Small intestine (tissue), 7 donors: ENCODE data around the gene ADD2. TPM values are rescaled to one million over a fixed set of nuclear protein-coding genes. Genes with fewer than 3 reads are reported as not detected.

ENCODE experiments used
- DNase-seq, 2 donors: peaks; one replicate each; pipeline versions ENCODE4 v3.0.0 to v3.0.0-alpha.2; 2013
- FAIRE-seq: peaks from 2 replicates; lab custom pipeline; 2012; peaks lifted over from hg19 to GRCh38; lab: Jason Lieb, UNC
- H3K27ac ChIP-seq, 3 donors: one replicate each; pipeline ENCODE4 v1.5.1; 2013; ENCODE audit warnings: low read length in 2 of 3, mild to moderate bottlenecking in 2 of 3, control low read depth in 1 of 3, inconsistent platforms in 1 of 3, low read depth in 1 of 3, moderate library complexity in 1 of 3
- H3K27me3 ChIP-seq, 3 donors: one replicate each; pipeline ENCODE4 v1.6.1; 2013; ENCODE audit warnings: low read length in 3 of 3, inconsistent platforms in 1 of 3; ENCODE audit not compliant: control insufficient read depth in 3 of 3, insufficient read depth in 3 of 3
- H3K36me3 ChIP-seq, 3 donors: one replicate each; pipeline ENCODE4 v1.6.1; 2013; ENCODE audit warnings: low read length in 3 of 3, inconsistent platforms in 1 of 3, low read depth in 1 of 3, mild to moderate bottlenecking in 1 of 3, moderate library complexity in 1 of 3; ENCODE audit not compliant: control insufficient read depth in 3 of 3, insufficient read depth in 2 of 3
- H3K4me1 ChIP-seq, 3 donors: one replicate each; pipeline ENCODE4 v1.6.1; 2013; ENCODE audit warnings: low read length in 2 of 3, inconsistent platforms in 1 of 3, low read depth in 1 of 3, mild to moderate bottlenecking in 1 of 3, moderate library complexity in 1 of 3; ENCODE audit not compliant: control insufficient read depth in 3 of 3, insufficient read depth in 2 of 3
- H3K4me3 ChIP-seq, 3 donors: one replicate each; pipeline ENCODE4 v1.5.1; 2013; ENCODE audit warnings: low read length in 3 of 3, control low read depth in 1 of 3, inconsistent platforms in 1 of 3, low read depth in 1 of 3, mild to moderate bottlenecking in 1 of 3, moderate library complexity in 1 of 3
- H3K9me3 ChIP-seq, 2 donors: one replicate each; pipeline ENCODE4 v1.6.1; 2013; ENCODE audit warnings: low read depth in 1 of 2, low read length in 1 of 2; ENCODE audit not compliant: control insufficient read depth in 2 of 2, insufficient read depth in 1 of 2
- whole genome bisulfite sequencing, 3 donors: extraction: QIAGEN DNeasy Blood & Tissue Kit; methylation state at CpG; one replicate each; pipeline ENCODE4 v1.1.7; 2013; 5-methylcytosine and 5-hydroxymethylcytosine counted together
- polyA plus RNA-seq, 4 donors: library from polyadenylated mRNA; stranded (reverse) in 3 of 4; unstranded in 1 of 4; fragments of 200-250 nt in 3 of 4; fragments of 120-200 nt in 1 of 4; gene quantifications; one replicate each; pipeline versions ENCODE4 v1.2.1 to v1.2.3, GENCODE V29; 2013
- donor health status: healthy with polysubstance abuse.
- donor health status: control.
- donor health status: control.
- donor health status: Bipolar disorder and iron deficiency.
- donor health status: healthy.

Gene ADD2
- polyA plus RNA-seq, 4 donors = under 0.01 to 1.7 (median 0.25) TPM; not detected in 1

GRCh38 chr2:70793450-70793849, 25.4 kb upstream of the ADD2 start:
- no peak overlapping the region for H3K4me3 ChIP-seq
- FAIRE-seq (no peak), DNase-seq (no peak)
- WGBS, 3 donors = 70 to 86% (median 71%) methylated on average over 2 of the region's 2 CpGs
- H3K4me1 ChIP-seq = no peaks in the 10 kb centered on the region
- no peaks in the 10 kb centered on the region for H3K9me3 ChIP-seq
- no peaks in the 10 kb centered on the region for H3K36me3 ChIP-seq
- no peak overlapping the region for H3K27ac ChIP-seq
- peaks cover 8 to 47% (median 20%) of the 10 kb centered on the region in 3 donors for H3K27me3 ChIP-seq

- H3K27me3 ChIP-seq = peaks cover 8 to 59% (median 26%) of the 10 kb centered on the region in 3 donors
- no peak for FAIRE-seq
- peak within 1 kb of the TSS in 1 of 3 donors; percentile 1 for H3K4me3 ChIP-seq
- no peaks in the 10 kb centered on the region for H3K36me3 ChIP-seq
- DNase-seq = peak in 1 of 2 donors; percentile 19
- no peaks in the 10 kb centered on the region for H3K9me3 ChIP-seq
- no peak within 1 kb of the TSS for H3K27ac ChIP-seq
- 5 to 16% (median 7%) methylated on average over 47 to 69 of the region's 69 CpGs for WGBS, 3 donors
- no peaks in the 10 kb centered on the region for H3K4me1 ChIP-seq
Observed at GRCh38 chr2:70790136-70790828, 22.3 kb upstream of the ADD2 start, which contains the start of gene FIGLA. FIGLA (minus strand) TSS chr2:70790643; CDS start chr2:70790638, 5 bp downstream.

DNA sequence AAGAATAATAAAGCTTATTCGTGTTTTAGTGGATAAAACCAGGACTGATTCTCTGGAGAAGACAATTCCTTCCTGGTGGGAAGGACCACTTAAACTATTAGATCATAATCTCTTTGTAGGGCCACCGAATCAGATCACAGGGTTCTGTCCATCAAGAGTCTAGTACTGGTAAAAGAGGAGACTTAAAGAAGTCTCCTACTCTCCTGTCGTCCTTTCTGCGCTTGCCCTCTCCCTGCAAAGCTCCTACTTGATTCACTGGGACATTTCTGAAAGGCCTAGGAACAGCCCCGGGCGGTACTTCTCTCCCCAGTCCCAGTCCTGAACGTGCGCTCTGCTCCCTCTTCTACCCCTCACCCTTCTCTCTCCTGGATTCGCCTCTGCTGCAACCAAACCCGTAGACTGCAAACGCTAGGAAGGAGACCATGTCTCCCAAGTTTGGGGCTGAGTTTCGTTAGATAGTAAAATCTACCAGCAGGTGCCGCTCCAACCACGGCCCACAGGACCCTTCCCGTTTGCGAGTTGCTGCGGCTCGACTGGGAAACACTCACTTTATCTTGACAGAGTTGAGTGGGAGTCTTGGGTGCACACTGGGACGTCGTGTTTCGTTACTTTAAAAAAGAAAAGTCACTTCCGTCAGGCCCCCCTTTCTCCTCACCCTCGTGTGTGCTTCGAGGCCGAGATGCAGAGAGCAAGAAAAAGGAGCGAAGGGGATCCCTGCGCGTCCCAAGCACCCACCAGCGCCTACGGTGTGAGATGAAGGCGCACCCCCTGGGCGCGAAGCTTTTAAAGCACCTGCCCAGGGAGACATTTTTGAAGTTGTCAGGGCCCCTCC, 21.5 kb upstream of the ADD2 start:
- Histone ChIP-seq H3K4me3 (peak overlapping the region in 1 of 3 donors; percentile 1), H3K27me3 (peaks cover 8 to 59% (median 26%) of the 10 kb centered on the region in 3 donors)
- WGBS, 3 donors = 4 to 9% (median 5%) methylated on average over 31 to 33 of the region's 33 CpGs

DNA sequence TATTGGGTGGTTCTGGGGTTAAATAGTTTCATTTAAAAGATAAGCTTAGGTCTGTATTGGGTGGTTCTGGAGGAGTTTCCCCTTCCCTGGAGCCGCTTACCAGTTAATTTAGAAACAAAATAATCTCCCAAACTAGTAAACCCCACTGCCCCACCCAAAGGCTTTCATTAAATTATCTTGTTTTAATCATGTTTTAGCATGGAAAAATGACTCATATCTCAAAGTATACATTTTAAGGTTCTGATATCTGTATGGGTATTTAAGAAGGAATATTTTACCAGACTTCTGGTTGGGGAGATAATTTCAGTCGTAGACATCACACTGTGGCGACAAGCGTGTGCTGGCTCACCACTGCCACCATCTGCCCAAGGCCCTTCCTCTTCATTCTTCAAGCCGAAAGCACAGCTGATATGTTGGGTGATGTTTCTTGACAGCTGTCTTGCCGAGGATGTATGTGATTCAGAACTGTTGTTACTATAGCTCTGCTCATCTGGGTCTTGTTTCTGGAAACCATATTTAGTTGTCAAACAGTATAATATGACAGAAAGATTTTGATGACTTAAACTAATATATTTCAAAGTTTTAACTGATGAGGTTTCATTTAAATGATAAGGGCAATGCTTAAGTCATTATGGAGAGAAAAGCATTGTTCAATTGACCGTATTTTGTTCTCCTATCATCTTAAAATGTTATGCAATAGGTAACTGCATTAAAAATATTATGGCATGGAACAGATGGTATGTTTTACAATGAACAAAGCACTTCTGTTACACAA, 17.3 kb upstream of the ADD2 start:
- Histone ChIP-seq H3K4me3 (no peak overlapping the region), H3K27me3 (peaks cover 3 to 33% (median 18%) of the 10 kb centered on the region in 3 donors), H3K9me3 (no peaks in the 10 kb centered on the region), H3K27ac (no peak overlapping the region), H3K4me1 (no peaks in the 10 kb centered on the region), H3K36me3 (no peaks in the 10 kb centered on the region)
- no peak for FAIRE-seq
- peak; percentile 13 to 17 for DNase-seq
- 8 to 18% (median 15%) methylated on average over 7 of the region's 7 CpGs for WGBS, 3 donors

More for the DNA sequence above, 21.5 kb upstream of the ADD2 start:
- no peaks in the 10 kb centered on the region for H3K9me3 ChIP-seq
- no peaks in the 10 kb centered on the region for H3K4me1 ChIP-seq
- peak; percentile 31 to 60 for DNase-seq
- H3K36me3 ChIP-seq = no peaks in the 10 kb centered on the region
- FAIRE-seq = no peak
- no peak overlapping the region for H3K27ac ChIP-seq

- Histone ChIP-seq H3K27ac (no peak overlapping the region), H3K4me1 (no peaks in the 10 kb centered on the region), H3K4me3 (no peak overlapping the region), H3K9me3 (no peaks in the 10 kb centered on the region), H3K27me3 (peaks cover 0 to 32% (median 9%) of the 10 kb centered on the region in 3 donors), H3K36me3 (no peaks in the 10 kb centered on the region)
- DNase-seq (no peak), FAIRE-seq (no peak)
- 54 to 78% (median 70%) methylated on average over 2 of the region's 2 CpGs for WGBS, 3 donors
Observed at GRCh38 chr2:70784320-70784719, 16.3 kb upstream of the ADD2 start.

- Histone ChIP-seq H3K9me3 (no peaks in the 10 kb centered on the region), H3K36me3 (no peaks in the 10 kb centered on the region), H3K27ac (no peak overlapping the region), H3K4me3 (no peak overlapping the region), H3K27me3 (peaks cover 0 to 20% (median 3%) of the 10 kb centered on the region in 3 donors), H3K4me1 (no peaks in the 10 kb centered on the region)
- 70 to 74% (median 72%) methylated on average over 8 of the region's 8 CpGs for WGBS, 3 donors
- no peak for FAIRE-seq
- DNase-seq = no peak
Observed at GRCh38 chr2:70779911-70780545, 12.0 kb upstream of the ADD2 start.

- H3K36me3 ChIP-seq = no peaks in the 10 kb centered on the region
- no peak for DNase-seq
- WGBS, 3 donors = 61 to 72% (median 64%) methylated on average over 3 of the region's 3 CpGs
- no peak overlapping the region for H3K4me3 ChIP-seq
- FAIRE-seq = no peak
- no peak overlapping the region for H3K27ac ChIP-seq
- H3K9me3 ChIP-seq = no peaks in the 10 kb centered on the region
- peaks cover 0 to 20% (median 3%) of the 10 kb centered on the region in 3 donors for H3K27me3 ChIP-seq
- no peaks in the 10 kb centered on the region for H3K4me1 ChIP-seq
Observed at GRCh38 chr2:70779491-70779890, 11.5 kb upstream of the ADD2 start.
